CD14-positive monocyte (primary cell): ENCODE measurements around the gene GRWD1. TPM values are rescaled to one million over a fixed set of nuclear protein-coding genes. Genes with fewer than 3 reads are reported as not detected.
A peak's percentile ranks its signal among the peaks of the same experiment; 100 is the strongest.

ENCODE experiments used
- DNase-seq, 3 donors: peaks; one replicate each; pipeline ENCODE4 v3.0.0-alpha.2; 2011 to 2022
- H2AFZ ChIP-seq: 2 replicates; pipeline ENCODE4 v1.6.0; 2012; ENCODE audit warnings: mild to moderate bottlenecking, low read depth, low read length, inconsistent platforms; ENCODE audit not compliant: insufficient read depth, poor library complexity, severe bottlenecking
- H3K27ac ChIP-seq, 2 donors: 1 replicate in 1 of 2; 2 replicates in 1 of 2; pipeline ENCODE4 v1.5.1; 2012 to 2013; ENCODE audit warnings: low read length in 2 of 2, control low read depth in 1 of 2, inconsistent platforms in 1 of 2, low read depth in 1 of 2, mild to moderate bottlenecking in 1 of 2
- H3K27me3 ChIP-seq, 2 donors: one replicate each; pipeline versions ENCODE4 v1.6.0 to v1.6.1; 2011 to 2013; ENCODE audit warnings: low read length in 2 of 2; ENCODE audit not compliant: control insufficient read depth in 2 of 2, insufficient read depth in 2 of 2
- H3K36me3 ChIP-seq, 2 donors: replicated peaks in 1 of 2; 1 replicate in 1 of 2; 2 replicates in 1 of 2; pipeline versions ENCODE4 v1.5.1 to v1.6.1; 2012 to 2013; ENCODE audit warnings: low read length in 2 of 2, control low read depth in 1 of 2, inconsistent platforms in 1 of 2, mild to moderate bottlenecking in 1 of 2; ENCODE audit not compliant: insufficient read depth in 2 of 2, control insufficient read depth in 1 of 2
- H3K4me1 ChIP-seq, 2 donors: 1 replicate in 1 of 2; 2 replicates in 1 of 2; pipeline versions ENCODE4 v1.5.1 to v1.6.1; 2012 to 2013; ENCODE audit warnings: low read length in 2 of 2, control low read depth in 1 of 2, inconsistent platforms in 1 of 2, mild to moderate bottlenecking in 1 of 2, moderate library complexity in 1 of 2; ENCODE audit not compliant: insufficient read depth in 2 of 2, control insufficient read depth in 1 of 2
- H3K4me2 ChIP-seq: replicated peaks from 2 replicates; pipeline ENCODE3; 2012; ENCODE audit warnings: low read length, moderate library complexity, mild to moderate bottlenecking; ENCODE audit not compliant: poor library complexity, severe bottlenecking; ENCODE audit errors: extremely low read depth
- H3K4me3 ChIP-seq, 3 experiments: fragments of 200-600 bp in 1 of 3; sonication (generic) in 1 of 3; replicated peaks in 1 of 3; 1 replicate in 2 of 3; 2 replicates in 1 of 3; pipeline ENCODE4 v1.5.1; 2011 to 2013; ENCODE audit warnings: low read length in 3 of 3, mild to moderate bottlenecking in 3 of 3, control low read depth in 2 of 3, low read depth in 2 of 3, inconsistent platforms in 1 of 3, moderate library complexity in 1 of 3
- H3K79me2 ChIP-seq: 2 replicates; pipeline ENCODE4 v1.6.0; 2012; ENCODE audit warnings: mild to moderate bottlenecking, control low read depth, inconsistent platforms, low read length, moderate library complexity; ENCODE audit not compliant: insufficient read depth
- H3K9ac ChIP-seq: 2 replicates; pipeline ENCODE4 v1.6.0; 2017; ENCODE audit warnings: low read length, mild to moderate bottlenecking; ENCODE audit not compliant: insufficient read depth, poor library complexity, severe bottlenecking
- H3K9me3 ChIP-seq, 2 donors: replicated peaks in 1 of 2; 1 replicate in 1 of 2; 2 replicates in 1 of 2; pipeline versions ENCODE4 v1.5.1 to v1.6.1; 2012 to 2013; ENCODE audit warnings: low read length in 2 of 2, control low read depth in 1 of 2; ENCODE audit not compliant: control insufficient read depth in 1 of 2, insufficient read depth in 1 of 2
- H4K20me1 ChIP-seq: 2 replicates; pipeline ENCODE4 v1.6.0; 2012; ENCODE audit warnings: mild to moderate bottlenecking, low read length, control low read depth, moderate library complexity; ENCODE audit not compliant: insufficient read depth
- H3K27ac Mint-ChIP-seq, 7 donors: one replicate each; pipeline ENCODE4 v1.8.0; 2020; ENCODE audit warnings: mild to moderate bottlenecking in 7 of 7, mixed read lengths in 7 of 7, moderate library complexity in 6 of 7, inconsistent platforms in 2 of 7
- H3K27me3 Mint-ChIP-seq, 3 donors: one replicate each; pipeline ENCODE4 v1.8.0; 2021 to 2022; ENCODE audit warnings: low read depth in 3 of 3, mild to moderate bottlenecking in 3 of 3, mixed read lengths in 3 of 3, moderate library complexity in 3 of 3, inconsistent platforms in 1 of 3
- H3K36me3 Mint-ChIP-seq, 2 donors: one replicate each; pipeline ENCODE4 v1.8.0; 2020; ENCODE audit warnings: mixed read lengths in 2 of 2, inconsistent platforms in 1 of 2, mild to moderate bottlenecking in 1 of 2
- H3K4me1 Mint-ChIP-seq: one replicate; pipeline ENCODE4 v1.8.0; 2020; ENCODE audit warnings: mild to moderate bottlenecking, mixed read lengths
- H3K4me3 Mint-ChIP-seq, 2 donors: one replicate each; pipeline ENCODE4 v1.8.0; 2020; ENCODE audit warnings: mild to moderate bottlenecking in 2 of 2, mixed read lengths in 2 of 2, moderate library complexity in 1 of 2
- H3K9me3 Mint-ChIP-seq, 7 donors: one replicate each; pipeline ENCODE4 v1.8.0; 2020 to 2022; ENCODE audit warnings: mixed read lengths in 7 of 7, mild to moderate bottlenecking in 6 of 7, moderate library complexity in 6 of 7, inconsistent platforms in 2 of 7
- WGBS: methylation state at CpG from one replicate; pipeline ENCODE4 v1.1.5; 2013; ENCODE audit warnings: missing lambda C conversion rate; ENCODE audit not compliant: insufficient coverage; 5-methylcytosine and 5-hydroxymethylcytosine counted together
- intact Hi-C, 2 donors: fragments of 100-400 bp; cut with micrococcal nuclease; formaldehyde crosslinking; loops; one replicate each; pipeline versions ENCODE4 v1.15.0 to v1.15.1; 2023
- polyA plus RNA-seq, 3 donors: library from polyadenylated mRNA; depleted of rRNA in 1 of 3; unstranded in 2 of 3; stranded (reverse) in 1 of 3; fragments of 300-500 nt in 2 of 3; fragments of >200 nt in 1 of 3; fragmentation: Illumina TruSeq in 2 of 3; gene quantifications; 1 replicate in 2 of 3; 2 replicates in 1 of 3; pipeline ENCODE4 v1.2.3, GENCODE V29; 2012 to 2021
- TF ChIP-seq, protein P1 (sequence below): fragments of 200-600 bp; IDR thresholded peaks from one replicate; pipeline ENCODE4 v1.8.0; 2022; ENCODE audit warnings: antibody characterized with exemption, mild to moderate bottlenecking

The GRWD1 gene
- polyA plus RNA-seq, 3 donors, result 3.7 to 13.9 (median 10.0) TPM

GRCh38 chr19:48506138-48506733 lies 60.5 kb downstream of the GRWD1 start:
- Histone ChIP-seq H3K9ac (no peak overlapping the region), H3K9me3 (peaks cover 0 to 4% of the 10 kb centered on the region in 2 donors), H3K4me1 (peaks cover 5 to 21% of the 10 kb centered on the region in 2 donors), H3K4me2 (no peak overlapping the region), H3K4me3 (no peak overlapping the region), H3K79me2 (no peaks in the 10 kb centered on the region), H3K36me3 (no peaks in the 10 kb centered on the region), H3K27ac (no peak overlapping the region), H4K20me1 (no peaks in the 10 kb centered on the region), H2AFZ (no peak overlapping the region), H3K27me3 (peaks cover 4 to 16% of the 10 kb centered on the region in 2 donors)
- peak; percentile 27 to 57 (median 33) for DNase-seq
- Mint-ChIP-seq H3K9me3 (peaks cover 0 to 11% (median 6%) of the 10 kb centered on the region in 7 donors), H3K36me3 (peaks cover 0 to 5% of the 10 kb centered on the region in 2 donors), H3K4me3 (no peak overlapping the region), H3K4me1 (peaks cover 24% of the 10 kb centered on the region), H3K27ac (no peak overlapping the region), H3K27me3 (peaks cover 16 to 24% (median 18%) of the 10 kb centered on the region in 3 donors)
- WGBS, result 94% methylated on average over 4 of the region's 5 CpGs
- TF ChIP-seq, protein P1, sequence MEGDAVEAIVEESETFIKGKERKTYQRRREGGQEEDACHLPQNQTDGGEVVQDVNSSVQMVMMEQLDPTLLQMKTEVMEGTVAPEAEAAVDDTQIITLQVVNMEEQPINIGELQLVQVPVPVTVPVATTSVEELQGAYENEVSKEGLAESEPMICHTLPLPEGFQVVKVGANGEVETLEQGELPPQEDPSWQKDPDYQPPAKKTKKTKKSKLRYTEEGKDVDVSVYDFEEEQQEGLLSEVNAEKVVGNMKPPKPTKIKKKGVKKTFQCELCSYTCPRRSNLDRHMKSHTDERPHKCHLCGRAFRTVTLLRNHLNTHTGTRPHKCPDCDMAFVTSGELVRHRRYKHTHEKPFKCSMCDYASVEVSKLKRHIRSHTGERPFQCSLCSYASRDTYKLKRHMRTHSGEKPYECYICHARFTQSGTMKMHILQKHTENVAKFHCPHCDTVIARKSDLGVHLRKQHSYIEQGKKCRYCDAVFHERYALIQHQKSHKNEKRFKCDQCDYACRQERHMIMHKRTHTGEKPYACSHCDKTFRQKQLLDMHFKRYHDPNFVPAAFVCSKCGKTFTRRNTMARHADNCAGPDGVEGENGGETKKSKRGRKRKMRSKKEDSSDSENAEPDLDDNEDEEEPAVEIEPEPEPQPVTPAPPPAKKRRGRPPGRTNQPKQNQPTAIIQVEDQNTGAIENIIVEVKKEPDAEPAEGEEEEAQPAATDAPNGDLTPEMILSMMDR, result peak; percentile 68
- intact Hi-C loops, result loop anchor here (2.0 to 5.0 kb wide), 2 partner anchors 79 to 81 kb away; no protein-coding TSS in a partner anchor

Other genes starting within 250 kb of the GRWD1 start
- gene CARD8, start 190.1 kb upstream of the GRWD1 start, polyA plus RNA-seq, result 100 to 1,000 TPM in 1 of 3 donors, 10 to 100 TPM in 2; 76.4 to 122 (median 90.9) TPM
- not detected for gene ZNF114, start 175.9 kb upstream of the GRWD1 start, polyA plus RNA-seq
- 1,000 to 10,000 TPM in 1 of 3 donors, 100 to 1,000 TPM in 2; 802 to 1,036 (median 996) TPM for gene EMP3, start 120.4 kb upstream of the GRWD1 start, polyA plus RNA-seq
- 10 to 100 TPM in 1 of 3 donors, 1 to 10 TPM in 2; 1.7 to 11.9 (median 2.1) TPM for gene TMEM143, start 82.0 kb upstream of the GRWD1 start, polyA plus RNA-seq
- gene SYNGR4, start 81.6 kb upstream of the GRWD1 start, polyA plus RNA-seq, result not detected
- 10 to 100 TPM; 42.0 to 72.0 (median 51.3) TPM for gene KDELR1, start 54.4 kb upstream of the GRWD1 start, polyA plus RNA-seq
- gene GRIN2D, start 52.3 kb upstream of the GRWD1 start, polyA plus RNA-seq, result under 1 TPM in 2 of 3 donors, not detected in 1; 0.13 to 0.29 TPM
- gene KCNJ14, start 9.6 kb downstream of the GRWD1 start, polyA plus RNA-seq, result under 1 TPM in 2 of 3 donors, not detected in 1; 0.09 to 0.56 TPM
- 10 to 100 TPM; 21.3 to 48.2 (median 21.7) TPM for gene CYTH2, start 23.4 kb downstream of the GRWD1 start, polyA plus RNA-seq
- gene LMTK3, start 65.9 kb downstream of the GRWD1 start, polyA plus RNA-seq, result under 1 TPM in 1 of 3 donors, not detected in 2; 0.08 TPM
- gene SULT2B1, start 106.2 kb downstream of the GRWD1 start, polyA plus RNA-seq, result under 1 TPM in 2 of 3 donors, not detected in 1; 0.09 to 0.40 TPM
- not detected for gene SPACA4, start 160.8 kb downstream of the GRWD1 start, polyA plus RNA-seq
- not detected for gene FAM83E, start 169.1 kb downstream of the GRWD1 start, polyA plus RNA-seq
- gene RPL18, start 173.2 kb downstream of the GRWD1 start, polyA plus RNA-seq, result 1,000 to 10,000 TPM in 1 of 3 donors, 100 to 1,000 TPM in 2; 803 to 1,540 (median 892) TPM
- gene SPHK2, start 173.5 kb downstream of the GRWD1 start, polyA plus RNA-seq, result 1 to 10 TPM; 8.5 to 9.4 (median 9.1) TPM
- 10 to 100 TPM; 12.8 to 22.3 (median 17.5) TPM for gene DBP, start 191.4 kb downstream of the GRWD1 start, polyA plus RNA-seq
- gene CA11, start 200.2 kb downstream of the GRWD1 start, polyA plus RNA-seq, result 1 to 10 TPM; 1.1 to 4.9 (median 1.8) TPM
- gene NTN5, start 227.0 kb downstream of the GRWD1 start, polyA plus RNA-seq, result under 1 TPM in 1 of 3 donors, not detected in 2; 0.44 TPM
- gene FUT2, start 250.0 kb downstream of the GRWD1 start, polyA plus RNA-seq, result not detected